ENCODE measurements around the gene ZBTB21.

ZBTB21 gene

GRCh38 chr21:42039470-42039901 is 29.3 kb upstream of the ZBTB21 start:
- no peak for DNase-seq

GRCh38 chr21:42038826-42039425 is 28.8 kb upstream of the ZBTB21 start:
- DNase-seq, result no peak

- DNase-seq, result no peak
Measured at GRCh38 chr21:42038393-42038792, 28.2 kb upstream of the ZBTB21 start.

- no peak for DNase-seq
Measured at GRCh38 chr21:42037943-42038342, 27.8 kb upstream of the ZBTB21 start.

- DNase-seq, result no peak
Measured at GRCh38 chr21:42037516-42037915, 27.4 kb upstream of the ZBTB21 start.

GRCh38 chr21:42036313-42036712 is 26.2 kb upstream of the ZBTB21 start:
- no peak for DNase-seq

- DNase-seq, result no peak
Measured at GRCh38 chr21:42032968-42033367, 22.8 kb upstream of the ZBTB21 start.

DNA sequence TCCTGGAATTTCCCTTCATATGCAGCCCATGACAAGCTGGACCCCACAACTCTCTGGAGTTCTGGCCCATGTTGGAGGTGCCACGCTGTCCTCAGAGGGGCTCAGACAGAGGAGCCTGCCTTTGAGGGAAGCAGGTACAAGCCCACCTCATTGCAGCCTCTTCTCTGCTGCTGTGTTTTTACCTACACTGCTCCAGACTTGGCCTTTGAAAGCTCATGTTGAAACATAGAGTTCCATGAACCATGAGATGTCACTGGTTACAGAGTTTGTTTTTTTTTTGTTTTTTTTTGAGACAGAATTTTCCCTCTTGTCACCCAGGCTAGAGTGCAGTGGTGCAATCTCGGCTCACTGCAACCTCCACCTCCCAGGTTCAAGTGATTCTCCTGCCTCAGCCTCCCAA is 22.1 kb upstream of the ZBTB21 start:
- DNase-seq, result no peak

DNA sequence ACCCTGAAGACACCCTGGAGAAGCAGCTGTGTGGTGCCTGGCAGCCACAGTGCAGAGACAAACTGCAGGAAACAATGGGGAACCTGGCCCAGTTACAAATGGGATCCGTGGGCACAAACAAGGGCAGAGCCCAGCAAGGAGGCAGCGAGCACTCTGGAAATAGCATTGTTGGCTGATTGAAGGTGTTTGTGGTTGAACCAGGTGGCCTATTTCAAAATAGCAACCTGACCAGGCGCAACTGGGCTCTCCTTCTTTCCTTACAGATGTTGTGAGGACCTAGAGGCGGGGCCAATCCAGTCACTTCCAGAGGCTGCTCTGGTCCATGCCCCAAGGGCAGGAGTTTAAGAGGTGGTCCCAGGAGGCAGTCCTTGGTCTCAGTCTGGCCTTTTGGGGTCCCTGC is 21.7 kb upstream of the ZBTB21 start:
- no peak for DNase-seq

DNA sequence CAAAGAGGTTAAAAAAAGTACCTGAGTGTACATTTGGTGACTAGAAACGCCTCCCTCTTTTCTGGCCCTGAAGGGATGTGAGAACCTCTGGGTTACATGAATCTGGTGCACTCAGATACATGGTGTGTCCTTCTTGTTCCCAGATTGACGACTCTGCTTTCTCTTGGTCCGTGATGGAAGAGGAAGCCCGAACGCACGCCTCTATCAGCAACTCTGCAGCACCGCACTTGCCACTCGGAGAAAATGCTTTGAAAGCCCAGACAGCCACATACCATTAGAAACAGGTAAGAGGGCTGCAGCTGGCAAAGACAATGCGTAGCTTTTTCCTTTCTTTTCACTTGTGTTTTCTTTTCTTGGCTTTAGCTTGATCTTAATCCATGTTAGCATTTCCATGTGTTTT is 21.1 kb upstream of the ZBTB21 start:
- DNase-seq, result no peak

- DNase-seq, result no peak
Measured at GRCh38 chr21:42030311-42030710, 20.2 kb upstream of the ZBTB21 start.

GRCh38 chr21:42028766-42029425 is 18.7 kb upstream of the ZBTB21 start:
- no peak for DNase-seq

GRCh38 chr21:42027822-42028765 is 17.9 kb upstream of the ZBTB21 start:
- DNase-seq, result no peak

GRCh38 chr21:42027085-42027821 is 17.1 kb upstream of the ZBTB21 start:
- no peak for DNase-seq

DNA sequence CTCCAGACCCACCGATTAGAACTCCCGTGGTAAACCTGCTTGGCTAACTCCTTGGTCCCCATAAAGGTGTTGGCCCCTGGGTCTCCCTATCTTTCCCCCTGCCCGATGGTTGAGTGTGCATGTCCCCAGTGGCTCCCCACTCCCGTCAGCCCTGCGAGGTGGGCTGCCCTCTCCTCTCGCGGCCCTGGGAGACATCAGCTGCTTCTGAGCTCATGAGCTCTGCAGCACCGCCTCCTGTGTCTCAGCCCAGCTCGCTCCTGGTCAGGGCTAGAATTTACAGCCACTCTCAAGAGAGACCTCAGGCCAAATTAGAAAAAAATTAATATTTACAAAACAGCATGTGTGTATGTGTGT is 15.9 kb upstream of the ZBTB21 start:
- no peak for DNase-seq

DNA sequence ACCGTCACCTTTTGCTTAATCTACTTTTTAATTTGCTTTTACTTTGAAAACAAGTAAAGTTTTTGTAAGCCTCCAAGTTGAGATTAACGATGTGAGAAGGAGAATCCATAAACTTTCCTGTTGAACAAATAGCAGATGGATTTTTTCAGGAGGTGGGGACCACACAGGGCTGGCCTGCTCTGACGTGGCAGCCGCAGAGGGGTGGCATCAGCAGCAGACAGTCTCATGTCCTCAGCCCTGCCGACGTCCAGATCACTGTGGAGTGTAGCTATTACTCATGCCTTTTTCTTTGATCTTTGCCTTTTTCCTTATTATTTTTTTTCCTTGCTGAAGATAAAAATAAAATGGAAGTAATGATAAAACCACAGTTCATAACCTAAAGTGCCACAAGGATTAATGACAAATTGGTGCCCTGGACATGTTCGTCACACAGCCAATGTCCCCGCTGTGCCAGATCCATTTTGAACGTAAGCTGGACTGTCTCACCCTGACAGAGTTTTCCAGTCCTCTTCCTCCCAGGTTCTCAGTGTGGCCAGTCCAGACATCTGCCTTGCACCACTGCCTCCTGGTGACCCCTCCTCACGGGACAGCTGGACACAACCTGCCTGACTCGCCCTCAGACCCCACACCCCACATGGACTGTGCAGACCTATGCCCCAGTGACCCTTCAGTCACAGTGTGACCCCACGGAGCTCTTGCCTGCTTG is 15.4 kb upstream of the ZBTB21 start:
- DNase-seq, result no peak

- no peak for DNase-seq
Measured at GRCh38 chr21:42022906-42023305, 12.7 kb upstream of the ZBTB21 start.

DNA sequence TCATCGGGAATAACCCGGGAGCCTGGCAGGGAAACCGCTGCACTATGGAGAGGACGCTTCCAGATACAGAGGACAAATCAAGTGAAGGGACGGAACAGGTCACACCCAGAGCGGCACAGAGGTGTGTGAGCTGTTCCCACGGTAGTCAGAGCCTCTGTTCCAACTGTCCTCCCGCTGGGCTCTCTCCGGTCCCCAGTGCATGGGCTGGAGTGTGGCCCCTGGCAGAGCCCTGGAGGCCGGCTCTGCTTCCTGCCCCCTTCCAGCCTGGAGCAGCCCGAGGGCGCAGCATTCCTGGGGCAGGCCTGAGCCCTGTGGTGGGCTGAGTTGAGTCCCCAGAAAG is 11.9 kb upstream of the ZBTB21 start:
- no peak for DNase-seq

GRCh38 chr21:42021371-42022090 is 11.4 kb upstream of the ZBTB21 start:
- DNase-seq, result no peak

- no peak for DNase-seq
Measured at GRCh38 chr21:42019706-42020105, 9.5 kb upstream of the ZBTB21 start.

DNA sequence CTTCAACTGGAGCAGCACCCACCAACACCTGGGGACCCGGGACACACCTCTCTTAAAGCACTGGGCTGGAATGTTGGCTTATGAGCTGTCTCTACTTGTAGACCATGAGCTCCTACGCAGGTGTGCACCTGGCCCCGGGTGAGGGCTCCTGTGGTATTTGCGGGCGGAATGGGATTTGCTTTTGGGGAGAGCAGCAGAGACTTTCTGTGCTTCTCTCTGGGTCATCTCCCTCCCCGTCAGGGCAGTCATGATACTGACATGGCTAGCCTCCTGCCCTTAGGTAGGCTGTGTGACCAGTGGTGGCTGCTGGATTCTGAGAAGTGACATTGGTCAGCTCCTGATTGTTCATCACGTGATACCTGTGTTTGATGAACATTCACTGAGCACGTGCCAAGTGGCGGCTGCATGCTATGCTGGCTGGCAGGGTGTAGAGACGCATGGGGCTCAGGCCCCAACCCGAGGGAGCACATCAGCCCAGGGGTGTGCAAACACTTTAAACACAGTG is 9.0 kb upstream of the ZBTB21 start:
- DNase-seq, result no peak

GRCh38 chr21:42017022-42017421 is 6.9 kb upstream of the ZBTB21 start:
- no peak for DNase-seq
